Measurements from ENCODE around the gene TSPAN2. TPM values are rescaled to one million over a fixed set of nuclear protein-coding genes. Genes with fewer than 3 reads are reported as not detected.

TSPAN2 gene
- total and polyA plus RNA-seq, 12 donors, result 4.0 to 17.7 (median 6.7) TPM

DNA sequence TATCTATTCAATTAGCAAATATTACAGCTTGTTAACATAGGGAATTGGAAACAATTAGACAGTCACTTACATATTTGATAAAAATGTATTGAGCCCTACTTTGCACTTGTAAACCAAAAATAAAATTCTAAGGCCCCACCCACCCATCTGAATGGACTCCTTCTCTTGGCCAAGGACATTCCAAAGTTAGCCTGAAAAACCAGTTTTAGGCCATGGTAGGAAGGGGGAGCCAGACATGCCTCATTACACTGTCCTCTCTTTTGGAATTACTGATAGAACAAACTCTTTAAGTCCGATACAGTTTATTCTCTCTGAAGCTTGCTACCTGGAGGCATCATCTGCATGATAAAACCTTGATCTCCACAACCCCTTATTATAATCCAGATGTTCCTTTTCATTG lies 28.0 kb upstream of the TSPAN2 start:
- 84 to 91% methylated on average over 1 of the region's 1 CpG for WGBS, 2 donors
- ATAC-seq (no peak), DNase-seq (no peak)
- Histone ChIP-seq H3K9me3 (peaks cover 0 to 20% (median 7%) of the 10 kb centered on the region in 11 donors), H3K4me1 (peaks cover 0 to 5% (median 0%) of the 10 kb centered on the region in 9 donors), H3K27me3 (peaks cover 0 to 6% (median 0%) of the 10 kb centered on the region in 7 donors), H3K27ac (no peak overlapping the region), H3K36me3 (no peaks in the 10 kb centered on the region), H3K4me3 (no peak overlapping the region)
- intact Hi-C loops (cut with DNase I), result no loop called here
- TF ChIP-seq, protein P1, sequence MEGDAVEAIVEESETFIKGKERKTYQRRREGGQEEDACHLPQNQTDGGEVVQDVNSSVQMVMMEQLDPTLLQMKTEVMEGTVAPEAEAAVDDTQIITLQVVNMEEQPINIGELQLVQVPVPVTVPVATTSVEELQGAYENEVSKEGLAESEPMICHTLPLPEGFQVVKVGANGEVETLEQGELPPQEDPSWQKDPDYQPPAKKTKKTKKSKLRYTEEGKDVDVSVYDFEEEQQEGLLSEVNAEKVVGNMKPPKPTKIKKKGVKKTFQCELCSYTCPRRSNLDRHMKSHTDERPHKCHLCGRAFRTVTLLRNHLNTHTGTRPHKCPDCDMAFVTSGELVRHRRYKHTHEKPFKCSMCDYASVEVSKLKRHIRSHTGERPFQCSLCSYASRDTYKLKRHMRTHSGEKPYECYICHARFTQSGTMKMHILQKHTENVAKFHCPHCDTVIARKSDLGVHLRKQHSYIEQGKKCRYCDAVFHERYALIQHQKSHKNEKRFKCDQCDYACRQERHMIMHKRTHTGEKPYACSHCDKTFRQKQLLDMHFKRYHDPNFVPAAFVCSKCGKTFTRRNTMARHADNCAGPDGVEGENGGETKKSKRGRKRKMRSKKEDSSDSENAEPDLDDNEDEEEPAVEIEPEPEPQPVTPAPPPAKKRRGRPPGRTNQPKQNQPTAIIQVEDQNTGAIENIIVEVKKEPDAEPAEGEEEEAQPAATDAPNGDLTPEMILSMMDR (IDR thresholded peaks at IDR 0.05), result no peak

DNA sequence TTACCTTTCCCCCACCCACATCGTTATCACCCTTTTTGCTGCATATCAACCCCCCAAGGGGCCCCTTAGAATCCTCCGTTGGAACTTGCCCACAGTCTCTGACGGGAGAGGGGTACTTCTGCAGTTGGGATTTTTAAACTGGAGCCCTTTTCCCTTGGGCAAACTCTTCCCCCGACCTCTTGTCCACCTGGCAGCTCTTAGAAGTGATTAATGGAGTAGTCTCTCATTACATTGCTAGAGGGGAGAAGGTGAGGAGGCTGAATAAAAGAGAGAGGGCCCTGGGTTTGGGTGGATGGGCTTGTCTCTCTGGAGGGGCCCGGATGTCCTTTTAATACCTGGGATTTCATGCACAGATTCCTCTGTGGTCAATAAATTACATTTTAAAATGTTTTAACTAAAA lies 27.2 kb upstream of the TSPAN2 start:
- 80 to 82% methylated on average over 5 of the region's 5 CpGs for WGBS, 2 donors
- Histone ChIP-seq H3K27ac (no peak overlapping the region), H3K36me3 (no peaks in the 10 kb centered on the region), H3K9me3 (peaks cover 0 to 12% (median 0%) of the 10 kb centered on the region in 11 donors), H3K4me1 (peaks cover 0 to 5% (median 0%) of the 10 kb centered on the region in 9 donors), H3K27me3 (peaks cover 0 to 6% (median 0%) of the 10 kb centered on the region in 7 donors), H3K4me3 (no peak overlapping the region)
- TF ChIP-seq, protein P1 (IDR thresholded peaks at IDR 0.05), result no peak
- intact Hi-C loops (cut with DNase I), result no loop called here
- no peak for DNase-seq
- ATAC-seq, result no peak

DNA sequence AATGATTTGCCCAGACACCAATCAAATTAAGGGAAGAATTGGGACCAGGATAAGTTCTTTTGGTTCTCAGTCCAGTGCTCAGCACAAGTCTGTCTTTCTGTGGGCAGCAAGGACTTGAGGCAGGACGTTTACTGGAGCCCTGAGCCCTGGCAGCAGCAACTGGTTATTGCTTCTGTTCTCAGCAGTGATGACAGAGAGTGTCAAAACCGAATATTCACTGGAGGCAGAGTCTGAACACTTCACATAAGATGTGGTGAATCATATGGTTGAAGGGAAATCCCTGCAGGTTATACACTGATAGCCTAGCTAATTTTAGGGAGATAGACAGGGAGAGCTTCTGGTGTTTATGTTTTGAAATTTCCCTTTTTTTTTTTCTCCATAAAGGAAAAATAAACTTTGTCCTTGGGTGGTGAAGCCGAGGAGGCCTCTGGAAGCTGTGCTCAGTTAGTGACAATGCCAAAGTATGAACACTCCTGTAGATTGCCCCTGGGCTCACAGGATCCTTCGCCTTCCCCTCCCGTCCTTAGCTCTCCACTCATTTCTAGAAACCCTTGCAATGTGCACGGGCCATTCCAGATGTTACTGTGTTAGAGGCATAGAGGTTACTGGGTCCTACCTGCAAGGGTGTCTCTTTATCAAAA lies 26.3 kb upstream of the TSPAN2 start:
- Histone ChIP-seq H3K9me3 (peaks cover 0 to 4% (median 0%) of the 10 kb centered on the region in 11 donors), H3K4me3 (no peak overlapping the region), H3K36me3 (no peaks in the 10 kb centered on the region), H3K27ac (no peak overlapping the region), H3K4me1 (peaks cover 0 to 5% (median 0%) of the 10 kb centered on the region in 9 donors), H3K27me3 (peaks cover 0 to 6% (median 0%) of the 10 kb centered on the region in 7 donors)
- intact Hi-C loops (cut with DNase I), result loop anchor here in 1 of 10 donors (2.0 kb wide), 1 partner anchor 135 kb away; no protein-coding TSS in a partner anchor
- TF ChIP-seq, protein P1 (IDR thresholded peaks at IDR 0.05), result no peak
- WGBS, 2 donors, result 61 to 64% methylated on average over 6 of the region's 6 CpGs
- ATAC-seq, result peak in 1 of 8 donors; percentile 49
- DNase-seq, result no peak

DNA sequence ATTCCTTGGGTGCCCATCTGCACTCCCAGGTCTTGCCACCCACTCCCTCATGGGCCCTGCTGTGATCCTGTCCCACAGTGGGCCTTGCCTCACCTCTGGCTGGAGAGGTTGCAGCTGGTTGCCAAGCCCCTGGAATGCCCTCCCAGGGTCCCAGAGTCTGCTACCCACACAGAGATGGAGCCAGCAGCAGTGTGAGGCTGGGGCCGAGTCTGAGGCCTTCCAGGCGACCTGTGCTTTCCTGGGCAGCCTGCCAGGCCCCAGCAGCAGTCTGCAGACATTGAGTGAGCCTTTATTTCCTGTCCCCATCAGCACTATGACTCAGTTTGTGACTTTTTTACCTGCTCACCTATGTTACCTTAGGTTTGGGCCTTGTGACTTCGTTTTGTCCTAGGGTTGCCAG lies 25.0 kb upstream of the TSPAN2 start:
- Histone ChIP-seq H3K9me3 (peaks cover 0 to 3% (median 0%) of the 10 kb centered on the region in 11 donors), H3K36me3 (no peaks in the 10 kb centered on the region), H3K27ac (no peak overlapping the region), H3K27me3 (peaks cover 0 to 6% (median 0%) of the 10 kb centered on the region in 7 donors), H3K4me1 (peaks cover 0 to 5% (median 0%) of the 10 kb centered on the region in 9 donors), H3K4me3 (no peak overlapping the region)
- TF ChIP-seq, protein P1 (IDR thresholded peaks at IDR 0.05), result no peak
- DNase-seq (peak in 1 of 2 donors; percentile 19), ATAC-seq (peak in 3 of 8 donors; percentile 16 to 41 (median 30))
- whole genome bisulfite sequencing, 2 donors, result 20 to 27% methylated on average over 3 of the region's 3 CpGs
- intact Hi-C loops (cut with DNase I), result loop anchor here in 5 of 10 donors (2.0 to 5.0 kb wide), 4 partner anchors 57 to 137 kb away; no protein-coding TSS in a partner anchor
